Ascending aorta (tissue), 2 donors: ENCODE results near the gene JDP2. TPM values are rescaled to one million over a fixed set of nuclear protein-coding genes. Genes with fewer than 3 reads are reported as not detected.
A peak's percentile ranks its signal among the peaks of the same experiment; 100 is the strongest.

Experiments used
- DNase-seq, 2 donors: peaks; one replicate each; pipeline ENCODE4 v3.0.0-alpha.2; 2019; ENCODE audit warnings: low spot score in 2 of 2
- H3K27ac ChIP-seq, 2 donors: fragments of 200-600 bp; sonication (generic); one replicate each; pipeline ENCODE4 v1.5.1; 2016 to 2017; ENCODE audit warnings: mild to moderate bottlenecking in 1 of 2
- H3K27me3 ChIP-seq: fragments of 200-600 bp; sonication (generic); one replicate; pipeline ENCODE4 v1.5.1; 2017
- H3K36me3 ChIP-seq, 2 donors: fragments of 200-600 bp; sonication (generic); one replicate each; pipeline ENCODE4 v1.5.1; 2016
- H3K4me1 ChIP-seq, 2 donors: fragments of 200-600 bp; sonication (generic); one replicate each; pipeline ENCODE4 v1.5.1; 2016 to 2017; ENCODE audit warnings: mild to moderate bottlenecking in 1 of 2
- H3K4me3 ChIP-seq, 2 donors: fragments of 200-600 bp; sonication (generic); one replicate each; pipeline ENCODE4 v1.5.1; 2016 to 2017; ENCODE audit warnings: mild to moderate bottlenecking in 1 of 2
- H3K9me3 ChIP-seq, 2 donors: fragments of 200-600 bp; sonication (generic); one replicate each; pipeline ENCODE4 v1.5.1; 2016
- CTCF ChIP-seq, 3 experiments: fragments of 200-600 bp in 2 of 3; fragments of 450-650 bp in 1 of 3; sonication (generic) in 2 of 3; IDR thresholded peaks; one replicate each; pipeline ENCODE4 v1.5.1; 2016 to 2019; ENCODE audit warnings: antibody characterized with exemption in 3 of 3, mild to moderate bottlenecking in 1 of 3, moderate library complexity in 1 of 3
- intact Hi-C: fragments of 100-400 bp; cut with DNase I; formaldehyde crosslinking; loops from one replicate; pipeline ENCODE4 v1.15.1; 2023
- total RNA-seq: library from RNA; depleted of rRNA; stranded (reverse); fragments of >200 nt; gene quantifications from one replicate; pipeline ENCODE4 v1.1.0, GENCODE V29; 2016

The JDP2 gene
- total RNA-seq, 1 donor from 2014 or later = 213 TPM

- H3K4me3 ChIP-seq = no peak overlapping the region
- intact Hi-C loops = no loop called here
- H3K27ac ChIP-seq = no peak overlapping the region
- H3K36me3 ChIP-seq = no peaks in the 10 kb centered on the region
- no peak for TF ChIP-seq CTCF (IDR thresholded peaks at IDR 0.05)
- no peak for DNase-seq
- no peaks in the 10 kb centered on the region for H3K9me3 ChIP-seq
- H3K27me3 ChIP-seq = no peaks in the 10 kb centered on the region
- peaks cover 0 to 3% of the 10 kb centered on the region in 2 donors for H3K4me1 ChIP-seq
Observed at GRCh38 chr14:75393794-75394193, 34.0 kb upstream of the JDP2 start.

DNA sequence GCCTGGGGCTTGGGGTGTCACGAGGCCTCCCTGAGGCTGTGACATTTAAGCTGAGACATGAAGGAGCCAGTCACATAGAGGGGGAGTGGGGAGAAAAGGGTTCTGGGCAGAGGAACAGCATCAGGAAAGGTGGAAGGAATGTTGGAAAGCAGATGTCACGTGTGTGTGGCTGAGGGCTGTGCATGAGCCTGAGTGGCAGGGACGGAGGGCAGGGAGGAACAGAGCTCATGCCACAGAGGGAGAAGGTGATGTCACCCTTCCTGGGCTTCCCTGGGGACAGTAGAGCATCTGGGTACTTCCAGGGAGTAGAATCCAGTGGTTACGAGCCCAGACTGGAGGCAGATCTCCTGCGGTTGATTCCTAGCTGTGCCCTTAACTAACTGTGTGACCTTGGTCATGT, 32.0 kb upstream of the JDP2 start:
- no peaks in the 10 kb centered on the region for H3K9me3 ChIP-seq
- intact Hi-C loops = no loop called here
- H3K27me3 ChIP-seq = no peaks in the 10 kb centered on the region
- H3K27ac ChIP-seq = no peak overlapping the region
- no peaks in the 10 kb centered on the region for H3K36me3 ChIP-seq
- no peak overlapping the region for H3K4me3 ChIP-seq
- H3K4me1 ChIP-seq = peaks cover 8 to 13% of the 10 kb centered on the region in 2 donors
- DNase-seq = no peak
- TF ChIP-seq CTCF (IDR thresholded peaks at IDR 0.05) = no peak

DNA sequence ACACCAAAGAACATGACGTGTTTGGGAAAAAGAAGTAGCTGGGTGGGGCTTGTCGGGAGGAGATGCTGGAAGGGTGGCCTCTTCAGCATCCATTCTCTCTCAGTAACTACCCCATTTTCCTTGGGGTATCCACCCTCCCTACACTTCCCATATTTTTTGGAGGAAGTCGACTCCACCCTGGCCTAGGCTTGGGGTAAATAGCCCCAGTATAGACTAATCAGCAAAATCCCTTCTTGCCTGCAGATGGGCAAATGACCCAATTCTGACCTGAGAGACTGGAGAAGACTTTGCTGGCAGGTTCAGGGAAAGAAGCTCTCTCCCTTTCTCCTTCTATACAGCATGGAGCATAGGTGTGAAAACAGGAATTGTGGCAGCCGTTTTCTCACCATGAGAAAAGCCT, 28.5 kb upstream of the JDP2 start:
- Histone ChIP-seq H3K4me3 (no peak overlapping the region), H3K27me3 (no peaks in the 10 kb centered on the region), H3K36me3 (no peaks in the 10 kb centered on the region), H3K4me1 (peaks cover 9 to 17% of the 10 kb centered on the region in 2 donors), H3K27ac (peak overlapping the region; percentile 19 to 38), H3K9me3 (no peaks in the 10 kb centered on the region)
- no peak for DNase-seq
- intact Hi-C loops = no loop called here
- TF ChIP-seq CTCF (IDR thresholded peaks at IDR 0.05) = no peak

GRCh38 chr14:75399843-75400775, 27.7 kb upstream of the JDP2 start:
- Histone ChIP-seq H3K9me3 (no peaks in the 10 kb centered on the region), H3K36me3 (no peaks in the 10 kb centered on the region), H3K27ac (peak overlapping the region; percentile 43 to 66), H3K27me3 (no peaks in the 10 kb centered on the region), H3K4me1 (peaks cover 9 to 17% of the 10 kb centered on the region in 2 donors), H3K4me3 (peak overlapping the region in 1 of 2 donors; percentile 27)
- peak; percentile 93 to 99 for DNase-seq
- intact Hi-C loops = loop anchor here (1.0 to 2.0 kb wide), 3 partner anchors 27 to 92 kb away; no protein-coding TSS in a partner anchor
- TF ChIP-seq CTCF (IDR thresholded peaks at IDR 0.05) = no peak

DNA sequence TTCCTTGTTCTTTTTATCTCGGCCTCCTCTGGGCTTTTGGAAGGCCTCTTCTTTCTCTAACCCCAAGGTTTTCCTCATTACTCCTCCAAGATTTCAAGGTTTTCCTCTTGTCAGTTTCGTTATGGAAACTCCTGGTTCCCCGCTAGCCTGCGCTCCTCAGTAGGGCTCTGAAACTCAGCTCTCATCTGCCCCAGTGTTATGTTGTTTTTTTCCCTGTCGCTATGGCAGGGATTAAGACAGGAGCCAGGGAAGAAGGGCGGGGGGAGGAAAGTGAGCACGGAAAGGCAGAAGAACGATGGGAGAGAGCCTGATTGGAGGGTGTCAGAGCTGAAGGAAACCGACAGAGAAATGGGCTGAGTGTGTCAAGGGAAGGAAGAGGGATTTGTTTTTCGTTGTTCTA, 26.5 kb upstream of the JDP2 start:
- H3K27ac ChIP-seq = peak overlapping the region; percentile 59 to 66
- DNase-seq = peak in 1 of 2 donors; percentile 77
- intact Hi-C loops = loop anchor here (2.0 kb wide), 1 partner anchor 39 kb away; no protein-coding TSS in a partner anchor
- no peaks in the 10 kb centered on the region for H3K27me3 ChIP-seq
- H3K4me3 ChIP-seq = peak overlapping the region in 1 of 2 donors; percentile 27
- H3K36me3 ChIP-seq = no peaks in the 10 kb centered on the region
- H3K4me1 ChIP-seq = peaks cover 9 to 17% of the 10 kb centered on the region in 2 donors
- no peaks in the 10 kb centered on the region for H3K9me3 ChIP-seq
- no peak for TF ChIP-seq CTCF (IDR thresholded peaks at IDR 0.05)
